HL-60 (cell line): ENCODE data around the gene LCN6.

Experiments used
- DNase-seq, 2 experiments: peaks; one replicate each; pipeline ENCODE4 v3.0.0-alpha.2; 2010 to 2020; ENCODE audit warnings: low read depth in 1 of 2, low spot score in 1 of 2
- H3K27ac ChIP-seq: fragments of 250-450 bp; sonication (Bioruptor Pico); replicated peaks from 2 replicates; pipeline ENCODE4 v1.5.1; 2020; ENCODE audit warnings: mild to moderate bottlenecking, moderate library complexity
- H3K27me3 ChIP-seq: fragments of 250-450 bp; sonication (Bioruptor Pico); 2 replicates; pipeline ENCODE4 v1.5.1; 2021; ENCODE audit warnings: mild to moderate bottlenecking, moderate library complexity; ENCODE audit not compliant: insufficient read depth, poor library complexity, severe bottlenecking
- H3K4me3 ChIP-seq: replicated peaks from 2 replicates; pipeline ENCODE4 v1.5.1; 2011; ENCODE audit warnings: mild to moderate bottlenecking, control low read depth, low read length; ENCODE audit not compliant: insufficient read depth
- CTCF ChIP-seq: IDR thresholded peaks from one replicate; pipeline ENCODE4 v1.5.1; 2011; ENCODE audit warnings: low read length, control low read depth, inconsistent platforms; ENCODE audit not compliant: insufficient read depth
- GABPA ChIP-seq: IDR thresholded peaks from 2 replicates; pipeline ENCODE4 v1.6.1; 2012; ENCODE audit warnings: low read depth
- POLR2AphosphoS5 ChIP-seq: IDR thresholded peaks from 2 replicates; pipeline ENCODE4 v1.6.1; 2012; ENCODE audit warnings: low read depth
- REST ChIP-seq: IDR thresholded peaks from 2 replicates; pipeline ENCODE4 v1.6.1; 2012; ENCODE audit warnings: low read depth; ENCODE audit not compliant: insufficient replicate concordance
- SPI1 ChIP-seq: IDR thresholded peaks from 2 replicates; pipeline ENCODE4 v1.6.1; 2012; ENCODE audit warnings: low read depth, mild to moderate bottlenecking, borderline replicate concordance

Gene LCN6

GRCh38 chr9:136740971-136741882 lies 7.1 kb downstream of the LCN6 start:
- no peak for DNase-seq
- TF ChIP-seq GABPA (no peak), POLR2AphosphoS5 (no peak), REST (no peak), SPI1 (peak; percentile 13; the same call in 1 of the 2 replicates)
- H3K4me3 ChIP-seq: no peak overlapping the region
- no peak overlapping the region for H3K27ac ChIP-seq
- H3K27me3 ChIP-seq: peaks cover 12% of the 10 kb centered on the region

- no peak for DNase-seq
- no peak overlapping the region for H3K4me3 ChIP-seq
- TF ChIP-seq POLR2AphosphoS5 (no peak), REST (no peak), SPI1 (no peak)
- no peak overlapping the region for H3K27ac ChIP-seq
- peaks cover 12% of the 10 kb centered on the region for H3K27me3 ChIP-seq
Measured at GRCh38 chr9:136740491-136740890, 7.8 kb downstream of the LCN6 start.

- no peak for DNase-seq
- Histone ChIP-seq H3K27me3 (peaks cover 12% of the 10 kb centered on the region), H3K4me3 (no peak overlapping the region), H3K27ac (no peak overlapping the region)
- TF ChIP-seq POLR2AphosphoS5 (no peak), CTCF (no peak), SPI1 (no peak), GABPA (no peak)
Measured at GRCh38 chr9:136740069-136740468, 8.3 kb downstream of the LCN6 start.

- Histone ChIP-seq H3K4me3 (no peak overlapping the region), H3K27ac (no peak overlapping the region), H3K27me3 (peaks cover 12% of the 10 kb centered on the region)
- DNase-seq: no peak
- TF ChIP-seq GABPA: no peak
- no peak for TF ChIP-seq CTCF
- TF ChIP-seq POLR2AphosphoS5: no peak
- TF ChIP-seq SPI1: no peak
- no peak for TF ChIP-seq REST
Measured at GRCh38 chr9:136739509-136739908, 8.8 kb downstream of the LCN6 start.
